OCI-LY7 (cell line): Measurements from ENCODE around the gene IQUB. TPM values are rescaled to one million over a fixed set of nuclear protein-coding genes. Genes with fewer than 3 reads are reported as not detected.

Experiments
- BruUV-seq: library from RNA; stranded (reverse); fragments of 400-500 nt; replicated peaks from 2 replicates; lab custom pipeline; 2021; lab: Mats Ljungman, UMichigan
- CTCF ChIA-PET: fragments of 300-600 bp; sonication (Branson Sonifier 250); formaldehyde crosslinking; loops from one replicate; lab custom pipeline; 2022; ENCODE audit warnings: antibody characterized with exemption; ENCODE audit not compliant: unreplicated experiment; lab: Charles Lee
- POLR2A ChIA-PET: fragments of 300-600 bp; sonication (Branson Sonifier 250); formaldehyde crosslinking; loops from one replicate; lab custom pipeline; 2022; ENCODE audit warnings: antibody characterized with exemption; lab: Charles Lee
- DNase-seq: peaks from one replicate; pipeline ENCODE4 v3.0.0-alpha.2; 2015; ENCODE audit warnings: low spot score
- H2AFZ ChIP-seq: fragments of 200-600 bp; sonication (generic), shearing (Covaris generic); 2 replicates; pipeline ENCODE4 v1.6.1; 2014; ENCODE audit warnings: mild to moderate bottlenecking, antibody characterized with exemption, low read length, moderate library complexity
- H3K27ac ChIP-seq: fragments of 200-600 bp; sonication (generic); 2 replicates; pipeline ENCODE4 v1.5.1; 2014; ENCODE audit warnings: mixed run types, low read depth, mild to moderate bottlenecking, moderate library complexity, low read length, inconsistent platforms; ENCODE audit not compliant: poor library complexity, severe bottlenecking
- H3K36me3 ChIP-seq: fragments of 200-600 bp; sonication (generic); 2 replicates; pipeline ENCODE4 v1.6.1; 2014; ENCODE audit warnings: mild to moderate bottlenecking, antibody characterized with exemption, low read length, moderate library complexity, mixed read lengths; ENCODE audit not compliant: insufficient read depth
- H3K4me1 ChIP-seq: fragments of 200-600 bp; sonication (generic); 2 replicates; pipeline ENCODE4 v1.5.1; 2014; ENCODE audit warnings: mild to moderate bottlenecking, low read length; ENCODE audit not compliant: insufficient read depth, poor library complexity, severe bottlenecking
- H3K4me2 ChIP-seq: fragments of 200-600 bp; sonication (generic); 2 replicates; pipeline ENCODE4 v1.6.1; 2014; ENCODE audit warnings: mild to moderate bottlenecking, low read length
- H3K4me3 ChIP-seq: fragments of 200-600 bp; sonication (generic); 2 replicates; pipeline ENCODE4 v1.5.1; 2014; ENCODE audit warnings: mild to moderate bottlenecking, low read depth, low read length; ENCODE audit not compliant: poor library complexity, severe bottlenecking
- H3K79me2 ChIP-seq: fragments of 200-600 bp; sonication (generic); 2 replicates; pipeline ENCODE4 v1.6.1; 2016; ENCODE audit warnings: low read depth, mild to moderate bottlenecking, low read length, moderate library complexity, mixed read lengths; ENCODE audit not compliant: insufficient read depth
- H3K9me2 ChIP-seq: fragments of 200-600 bp; sonication (generic); 2 replicates; pipeline ENCODE4 v1.6.1; 2016; ENCODE audit warnings: mild to moderate bottlenecking, low read length, mixed read lengths; ENCODE audit not compliant: insufficient read depth
- H3K9me3 ChIP-seq: fragments of 200-600 bp; sonication (generic); 2 replicates; pipeline ENCODE4 v1.6.1; 2014; ENCODE audit warnings: mild to moderate bottlenecking, mixed run types, low read length, mixed read lengths
- H4K20me1 ChIP-seq: fragments of 200-600 bp; sonication (generic); 2 replicates; pipeline ENCODE4 v1.6.1; 2014; ENCODE audit warnings: mild to moderate bottlenecking, antibody characterized with exemption, low read length, moderate library complexity, mixed read lengths; ENCODE audit not compliant: insufficient read depth
- EZH2phosphoT487 ChIP-seq: fragments of 200-600 bp; sonication (generic); IDR thresholded peaks from 2 replicates; pipeline ENCODE4 v1.6.1; 2018; ENCODE audit warnings: low read depth, borderline replicate concordance, mild to moderate bottlenecking, mixed run types, antibody characterized with exemption, low read length, moderate library complexity, mixed read lengths
- intact Hi-C: fragments of 100-400 bp; cut with micrococcal nuclease; formaldehyde crosslinking; loops from one replicate; pipeline ENCODE4 v1.10.0; 2022; ENCODE audit not compliant: unreplicated experiment
- total RNA-seq, 2 experiments: library from RNA; depleted of rRNA in 1 of 2; stranded (reverse); fragments of >200 nt in 1 of 2; shearing (Covaris generic) in 1 of 2; gene quantifications; 2 replicates each; pipeline ENCODE4 v1.2.3, GENCODE V29; 2014 to 2022
- TF ChIP-seq, protein P1 (sequence below): fragments of 200-600 bp; sonication (generic); conservative IDR thresholded peaks from 2 replicates; pipeline ENCODE4 v1.5.1; 2014; ENCODE audit warnings: mild to moderate bottlenecking, antibody characterized with exemption, low read length, moderate library complexity, mixed read lengths

IQUB gene
- total RNA-seq, 2 experiments from 2014 or later: 0.09 to 0.32 TPM

DNA sequence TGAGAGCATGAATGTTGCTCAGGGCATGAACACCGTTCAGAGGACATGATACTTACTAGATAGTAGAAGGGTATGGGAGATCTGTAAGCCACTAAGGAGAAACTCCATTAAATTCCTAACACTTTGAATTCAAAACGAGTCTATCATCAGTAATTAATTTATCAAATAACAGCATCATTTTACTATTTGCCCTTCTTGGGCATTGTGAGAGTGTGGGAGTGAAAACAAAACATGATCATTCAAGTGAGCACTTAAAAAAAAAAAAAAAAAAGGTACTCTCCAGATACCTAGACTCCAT lies 46.7 kb upstream of the IQUB start:
- Histone ChIP-seq H3K79me2 (no peaks in the 10 kb centered on the region), H2AFZ (no peak overlapping the region), H3K4me2 (no peak overlapping the region), H3K27ac (no peak overlapping the region), H3K9me2 (no peaks in the 10 kb centered on the region), H3K36me3 (no peaks in the 10 kb centered on the region), H4K20me1 (no peaks in the 10 kb centered on the region), H3K4me1 (no peaks in the 10 kb centered on the region), H3K9me3 (no peaks in the 10 kb centered on the region), H3K4me3 (no peak overlapping the region)
- BruUV-seq: no TSS peak
- ChIA-PET POLR2A (interaction anchor here (0.6 to 1.9 kb wide), 2 partner anchors 37 to 1343 kb away, joined by 3 to 6 read pairs; no protein-coding TSS in a partner anchor), CTCF (no interaction called here)
- TF ChIP-seq, protein P1, sequence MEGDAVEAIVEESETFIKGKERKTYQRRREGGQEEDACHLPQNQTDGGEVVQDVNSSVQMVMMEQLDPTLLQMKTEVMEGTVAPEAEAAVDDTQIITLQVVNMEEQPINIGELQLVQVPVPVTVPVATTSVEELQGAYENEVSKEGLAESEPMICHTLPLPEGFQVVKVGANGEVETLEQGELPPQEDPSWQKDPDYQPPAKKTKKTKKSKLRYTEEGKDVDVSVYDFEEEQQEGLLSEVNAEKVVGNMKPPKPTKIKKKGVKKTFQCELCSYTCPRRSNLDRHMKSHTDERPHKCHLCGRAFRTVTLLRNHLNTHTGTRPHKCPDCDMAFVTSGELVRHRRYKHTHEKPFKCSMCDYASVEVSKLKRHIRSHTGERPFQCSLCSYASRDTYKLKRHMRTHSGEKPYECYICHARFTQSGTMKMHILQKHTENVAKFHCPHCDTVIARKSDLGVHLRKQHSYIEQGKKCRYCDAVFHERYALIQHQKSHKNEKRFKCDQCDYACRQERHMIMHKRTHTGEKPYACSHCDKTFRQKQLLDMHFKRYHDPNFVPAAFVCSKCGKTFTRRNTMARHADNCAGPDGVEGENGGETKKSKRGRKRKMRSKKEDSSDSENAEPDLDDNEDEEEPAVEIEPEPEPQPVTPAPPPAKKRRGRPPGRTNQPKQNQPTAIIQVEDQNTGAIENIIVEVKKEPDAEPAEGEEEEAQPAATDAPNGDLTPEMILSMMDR: peak; percentile 48; the same call in 1 of the 2 replicates
- TF ChIP-seq EZH2phosphoT487: no peak
- DNase-seq: no peak
- intact Hi-C loops: no loop called here

DNA sequence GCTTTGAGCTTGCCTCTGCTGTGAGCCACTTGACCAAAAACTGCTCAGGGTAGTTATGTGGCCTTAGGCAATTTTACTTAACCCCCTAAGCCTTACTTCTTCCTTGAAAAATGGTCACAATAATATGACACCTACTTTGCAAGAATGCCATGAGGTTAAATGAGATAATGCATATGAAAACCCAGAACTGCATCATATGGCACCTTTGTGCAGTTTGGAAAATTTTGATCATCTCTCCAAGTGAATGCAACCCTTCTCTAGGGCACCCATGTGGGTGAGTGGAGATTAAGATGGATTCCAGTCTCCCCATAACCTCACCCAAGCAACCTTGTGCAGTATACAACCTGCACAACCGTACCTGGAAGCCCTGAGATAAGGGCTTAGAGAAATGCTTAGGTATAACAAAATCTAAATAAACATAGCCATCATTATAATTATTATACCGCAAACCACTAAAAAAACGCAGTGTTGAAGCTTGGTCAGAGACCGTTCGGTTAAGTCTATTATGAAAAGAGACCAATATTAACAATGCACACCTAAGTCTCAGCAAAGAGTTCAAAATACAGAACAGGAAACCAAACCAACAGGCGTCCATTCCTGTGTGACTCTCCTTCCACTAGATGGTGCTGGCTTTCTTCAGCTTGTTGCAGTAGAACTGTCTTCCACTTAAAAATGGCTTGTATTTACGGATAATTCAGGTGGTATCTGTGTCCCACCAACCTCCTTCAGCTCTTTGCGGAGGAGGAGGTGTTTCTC lies 46.2 kb upstream of the IQUB start:
- peak; percentile 32 for DNase-seq
- BruUV-seq: no TSS peak
- no peaks in the 10 kb centered on the region for H3K9me2 ChIP-seq
- H3K79me2 ChIP-seq: no peaks in the 10 kb centered on the region
- no peaks in the 10 kb centered on the region for H3K4me1 ChIP-seq
- no peak overlapping the region for H2AFZ ChIP-seq
- no peak overlapping the region for H3K4me3 ChIP-seq
- no peak overlapping the region for H3K27ac ChIP-seq
- H4K20me1 ChIP-seq: no peaks in the 10 kb centered on the region
- TF ChIP-seq, protein P1: peak; percentile 74
- no peak for TF ChIP-seq EZH2phosphoT487
- CTCF ChIA-PET: no interaction called here
- H3K4me2 ChIP-seq: no peak overlapping the region
- POLR2A ChIA-PET: interaction anchor here (1.9 kb wide), 1 partner anchor 38 kb away, joined by 6 read pairs; no protein-coding TSS in a partner anchor
- H3K36me3 ChIP-seq: no peaks in the 10 kb centered on the region
- intact Hi-C loops: no loop called here
- no peaks in the 10 kb centered on the region for H3K9me3 ChIP-seq

GRCh38 chr7:123579416-123579815 lies 45.0 kb upstream of the IQUB start:
- DNase-seq: no peak
- BruUV-seq: no TSS peak
- H3K9me2 ChIP-seq: no peaks in the 10 kb centered on the region

More at GRCh38 chr7:123579416-123579815, 45.0 kb upstream of the IQUB start:
- Histone ChIP-seq H3K4me2 (no peak overlapping the region), H3K27ac (no peak overlapping the region), H3K36me3 (no peaks in the 10 kb centered on the region), H3K79me2 (no peaks in the 10 kb centered on the region), H2AFZ (no peak overlapping the region), H3K4me3 (no peak overlapping the region), H3K9me3 (no peaks in the 10 kb centered on the region), H4K20me1 (no peaks in the 10 kb centered on the region), H3K4me1 (no peaks in the 10 kb centered on the region)
- TF ChIP-seq EZH2phosphoT487: no peak
- TF ChIP-seq, protein P1: no peak
- intact Hi-C loops: no loop called here
- ChIA-PET CTCF (no interaction called here), POLR2A (no interaction called here)
